HFFc6 (cell line): ENCODE results near the gene ARHGAP24. TPM values are rescaled to one million over a fixed set of nuclear protein-coding genes. Genes with fewer than 3 reads are reported as not detected.

Experiments
- DNase-seq: peaks from one replicate; pipeline ENCODE4 v3.0.0-alpha.2; 2018
- H3K27ac Mint-ChIP-seq: 2 replicates; pipeline ENCODE4 v1.8.0; 2020; ENCODE audit warnings: mild to moderate bottlenecking, mixed read lengths
- H3K27me3 Mint-ChIP-seq: 2 replicates; pipeline ENCODE4 v1.8.0; 2021; ENCODE audit warnings: mild to moderate bottlenecking, moderate library complexity, mixed read lengths; ENCODE audit not compliant: insufficient read depth
- H3K36me3 Mint-ChIP-seq: 2 replicates; pipeline ENCODE4 v1.8.0; 2021; ENCODE audit warnings: low read depth, mixed read lengths
- H3K4me1 Mint-ChIP-seq: 2 replicates; pipeline ENCODE4 v1.8.0; 2020; ENCODE audit warnings: low read depth, mixed read lengths
- H3K4me3 Mint-ChIP-seq: 2 replicates; pipeline ENCODE4 v1.8.0; 2020; ENCODE audit warnings: mild to moderate bottlenecking, moderate library complexity, mixed read lengths
- H3K9me3 Mint-ChIP-seq: 2 replicates; pipeline ENCODE4 v1.8.0; 2020; ENCODE audit warnings: mild to moderate bottlenecking, mixed read lengths
- total RNA-seq, 6 experiments: library from RNA; stranded (reverse); fragmentation: NEBNext Ultra II Directional; extraction: Animal tissue kit (Norgen Biotek cat#: 25700); gene quantifications; 2 replicates in 1 of 6; 3 replicates in 5 of 6; pipeline ENCODE4 v1.2.3, GENCODE V29; 2021
- TF ChIP-seq, protein P1 (sequence below): fragments of 200-600 bp; sonication (generic); IDR thresholded peaks from 2 replicates; pipeline ENCODE4 v1.5.0; 2021; ENCODE audit warnings: antibody characterized with exemption, mild to moderate bottlenecking

ARHGAP24 gene
- total RNA-seq, 6 experiments from 2014 or later = 13.6 to 28.3 (median 15.2) TPM

- H3K27me3 Mint-ChIP-seq = no peaks in the 10 kb centered on the region
- H3K9me3 Mint-ChIP-seq = peaks cover 9% of the 10 kb centered on the region
- peaks cover 18% of the 10 kb centered on the region for H3K4me1 Mint-ChIP-seq
- no peak overlapping the region; the same call in 1 of the 2 replicates for H3K27ac Mint-ChIP-seq
- no peak for DNase-seq
- TF ChIP-seq, protein P1, sequence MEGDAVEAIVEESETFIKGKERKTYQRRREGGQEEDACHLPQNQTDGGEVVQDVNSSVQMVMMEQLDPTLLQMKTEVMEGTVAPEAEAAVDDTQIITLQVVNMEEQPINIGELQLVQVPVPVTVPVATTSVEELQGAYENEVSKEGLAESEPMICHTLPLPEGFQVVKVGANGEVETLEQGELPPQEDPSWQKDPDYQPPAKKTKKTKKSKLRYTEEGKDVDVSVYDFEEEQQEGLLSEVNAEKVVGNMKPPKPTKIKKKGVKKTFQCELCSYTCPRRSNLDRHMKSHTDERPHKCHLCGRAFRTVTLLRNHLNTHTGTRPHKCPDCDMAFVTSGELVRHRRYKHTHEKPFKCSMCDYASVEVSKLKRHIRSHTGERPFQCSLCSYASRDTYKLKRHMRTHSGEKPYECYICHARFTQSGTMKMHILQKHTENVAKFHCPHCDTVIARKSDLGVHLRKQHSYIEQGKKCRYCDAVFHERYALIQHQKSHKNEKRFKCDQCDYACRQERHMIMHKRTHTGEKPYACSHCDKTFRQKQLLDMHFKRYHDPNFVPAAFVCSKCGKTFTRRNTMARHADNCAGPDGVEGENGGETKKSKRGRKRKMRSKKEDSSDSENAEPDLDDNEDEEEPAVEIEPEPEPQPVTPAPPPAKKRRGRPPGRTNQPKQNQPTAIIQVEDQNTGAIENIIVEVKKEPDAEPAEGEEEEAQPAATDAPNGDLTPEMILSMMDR = no peak
- H3K36me3 Mint-ChIP-seq = peaks cover 36% of the 10 kb centered on the region
- H3K4me3 Mint-ChIP-seq = no peak overlapping the region
These were observed 379.6 kb downstream of the ARHGAP24 start for GRCh38 chr4:85854546-85854945.

DNA sequence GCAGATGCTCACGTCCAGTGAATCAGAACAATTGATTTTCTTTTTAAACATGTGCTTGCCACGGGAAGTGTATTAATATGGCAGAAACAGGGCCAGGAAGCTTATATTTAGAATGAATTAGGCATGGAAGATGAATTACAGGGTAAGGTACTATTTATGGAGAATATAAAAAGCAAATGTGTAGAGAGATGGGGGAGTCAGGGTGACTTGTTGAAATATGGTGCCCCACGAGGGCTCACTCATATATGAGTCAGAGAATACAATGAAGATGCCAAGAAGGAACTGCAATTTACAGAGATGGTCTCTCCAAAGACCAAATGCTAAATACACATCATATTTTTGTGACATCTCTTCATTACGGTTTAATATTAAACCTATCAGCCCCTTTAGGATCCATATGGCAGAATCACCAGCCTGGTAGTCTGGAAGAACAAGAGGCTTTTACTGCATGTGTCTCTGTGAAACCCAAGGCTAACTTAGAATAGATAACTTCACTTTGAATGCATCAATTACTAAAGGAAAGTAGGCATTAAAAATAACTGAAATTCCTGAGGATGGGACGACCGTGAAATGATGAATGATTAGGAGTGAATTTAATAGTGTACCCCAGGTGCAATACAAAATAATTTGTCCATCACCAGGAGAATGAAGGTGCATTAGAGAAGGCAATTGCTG, 385.3 kb downstream of the ARHGAP24 start:
- Mint-ChIP-seq H3K9me3 (no peaks in the 10 kb centered on the region), H3K4me1 (peaks cover 17% of the 10 kb centered on the region), H3K27me3 (no peaks in the 10 kb centered on the region), H3K4me3 (no peak overlapping the region), H3K36me3 (no peaks in the 10 kb centered on the region; the same call in 1 of the 2 replicates), H3K27ac (no peak overlapping the region)
- DNase-seq = peak; percentile 25
- TF ChIP-seq, protein P1 = no peak

DNA sequence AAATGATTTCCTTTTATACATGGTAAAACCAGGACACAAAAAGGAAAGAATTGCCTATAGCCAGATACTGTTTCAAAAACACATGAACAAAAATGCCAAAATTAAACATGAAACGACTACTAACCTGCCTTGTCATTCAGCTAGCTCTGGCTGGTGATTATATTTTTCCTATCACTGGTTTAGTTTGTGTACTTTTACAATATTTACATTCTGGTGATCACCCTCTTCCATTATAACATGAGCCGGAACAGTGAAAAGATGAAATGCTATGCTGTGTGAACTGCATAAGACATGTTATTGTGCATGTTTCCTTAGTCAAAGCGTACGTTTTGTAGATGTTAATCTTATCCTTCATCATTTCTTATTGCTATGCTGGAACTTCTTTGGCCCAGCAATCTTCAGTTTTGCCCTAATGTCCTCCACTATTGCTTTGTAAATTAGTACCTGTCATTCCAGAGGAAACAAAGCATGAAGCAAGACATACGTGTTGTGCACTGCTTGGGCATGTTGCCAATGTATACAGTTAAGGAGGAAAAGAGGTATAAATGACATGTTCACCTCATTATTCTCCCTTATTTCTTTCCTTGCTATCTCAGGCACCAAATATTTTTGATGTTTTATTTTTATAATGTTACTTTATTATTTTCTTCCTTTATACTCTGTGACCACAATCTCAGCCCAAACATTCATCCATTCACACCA, 386.3 kb downstream of the ARHGAP24 start:
- peaks cover 14% of the 10 kb centered on the region for H3K4me1 Mint-ChIP-seq
- TF ChIP-seq, protein P1 = no peak
- no peak overlapping the region for H3K27ac Mint-ChIP-seq
- H3K27me3 Mint-ChIP-seq = no peaks in the 10 kb centered on the region
- H3K4me3 Mint-ChIP-seq = no peak overlapping the region
- H3K36me3 Mint-ChIP-seq = no peaks in the 10 kb centered on the region
- no peaks in the 10 kb centered on the region for H3K9me3 Mint-ChIP-seq
- no peak for DNase-seq

- Mint-ChIP-seq H3K4me3 (no peak overlapping the region), H3K36me3 (no peaks in the 10 kb centered on the region), H3K27ac (no peak overlapping the region), H3K4me1 (peaks cover 30% of the 10 kb centered on the region), H3K27me3 (no peaks in the 10 kb centered on the region), H3K9me3 (no peaks in the 10 kb centered on the region)
- DNase-seq = no peak
- TF ChIP-seq, protein P1 = no peak
These were observed 387.9 kb downstream of the ARHGAP24 start for GRCh38 chr4:85862896-85863295.

DNA sequence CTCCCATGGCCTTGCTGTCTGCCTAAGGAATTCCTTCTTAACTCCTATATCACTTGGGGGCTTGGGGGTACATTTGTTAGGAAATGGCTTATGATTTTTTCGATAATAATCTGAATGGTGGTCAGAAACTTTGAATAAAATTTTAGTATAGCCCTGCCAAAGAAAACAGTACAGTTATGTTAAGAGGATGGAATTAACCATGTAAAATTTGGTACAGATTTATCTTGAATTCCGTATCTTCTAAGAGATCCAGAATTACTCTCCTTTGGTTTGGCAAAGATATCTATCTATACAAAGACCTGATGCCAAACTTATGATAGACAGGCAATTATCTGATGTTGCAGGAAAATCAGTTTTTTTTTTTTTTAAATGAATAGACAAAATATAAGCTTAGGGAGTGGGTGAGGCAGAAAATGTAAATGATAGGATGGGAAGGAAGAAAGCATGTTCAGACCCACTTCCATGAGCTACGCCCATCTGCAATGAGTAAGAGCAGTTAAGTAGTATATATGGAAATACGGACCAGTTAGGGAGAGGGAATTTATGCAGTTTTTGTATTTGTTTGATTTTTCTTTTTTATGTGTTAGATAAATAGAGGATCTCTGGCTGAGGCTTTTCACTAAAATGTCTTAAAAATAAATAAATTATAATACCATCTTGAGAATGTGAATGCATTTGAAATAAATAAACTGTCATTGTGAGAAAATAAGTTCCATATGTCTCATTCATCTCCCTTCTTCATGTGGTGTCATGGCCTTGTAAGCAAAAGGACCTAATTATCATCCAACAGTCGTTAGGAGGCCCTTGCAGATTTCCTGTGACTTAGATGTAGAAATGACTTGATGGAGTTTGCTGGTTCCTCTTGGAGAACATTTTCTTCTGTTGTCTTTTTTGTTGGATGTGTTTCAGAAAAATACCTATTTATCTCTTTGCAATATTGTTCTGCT, 389.6 kb downstream of the ARHGAP24 start:
- peaks cover 41% of the 10 kb centered on the region for H3K4me1 Mint-ChIP-seq
- no peaks in the 10 kb centered on the region for H3K36me3 Mint-ChIP-seq
- no peak for DNase-seq
- H3K9me3 Mint-ChIP-seq = no peaks in the 10 kb centered on the region
- H3K27ac Mint-ChIP-seq = no peak overlapping the region
- 0 out of 2 replicates have a peak overlapping the region, but pooled peaks have one; percentile 21 for H3K4me3 Mint-ChIP-seq
- TF ChIP-seq, protein P1 = no peak
- H3K27me3 Mint-ChIP-seq = no peaks in the 10 kb centered on the region
